ENCODE results near the gene DENND4C.

- TF ChIP-seq POLR2A (IDR thresholded peaks at IDR 0.05) (no peak), CTCF (IDR thresholded peaks at IDR 0.05 in 8 of 11, conservative IDR thresholded peaks at IDR 0.05 in 3 of 11) (no peak)
Observed at GRCh38 chr9:19288081-19288480, 57.6 kb downstream of the DENND4C start.
